ENCODE results near the gene MRPL3.

DNA sequence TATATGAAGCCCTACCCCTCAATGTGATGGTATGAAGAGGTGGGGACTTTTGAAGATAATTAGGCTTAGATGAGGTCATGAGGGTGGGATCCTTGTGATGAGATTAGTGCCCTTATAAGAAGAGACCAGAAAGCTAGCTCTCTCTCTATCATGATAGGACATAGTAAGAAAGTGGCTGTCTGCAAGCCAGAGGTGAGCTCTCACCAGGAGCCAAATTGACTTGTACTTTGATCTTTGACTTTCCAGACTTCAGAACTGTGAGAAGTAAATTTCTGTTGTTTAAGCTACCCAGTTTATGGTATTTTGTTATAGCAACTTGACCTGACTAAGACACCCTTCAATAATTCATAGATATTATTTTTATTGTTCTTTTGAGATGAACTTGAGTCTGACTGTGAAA, 29.9 kb upstream of the MRPL3 start:
- TF ChIP-seq, protein P1, sequence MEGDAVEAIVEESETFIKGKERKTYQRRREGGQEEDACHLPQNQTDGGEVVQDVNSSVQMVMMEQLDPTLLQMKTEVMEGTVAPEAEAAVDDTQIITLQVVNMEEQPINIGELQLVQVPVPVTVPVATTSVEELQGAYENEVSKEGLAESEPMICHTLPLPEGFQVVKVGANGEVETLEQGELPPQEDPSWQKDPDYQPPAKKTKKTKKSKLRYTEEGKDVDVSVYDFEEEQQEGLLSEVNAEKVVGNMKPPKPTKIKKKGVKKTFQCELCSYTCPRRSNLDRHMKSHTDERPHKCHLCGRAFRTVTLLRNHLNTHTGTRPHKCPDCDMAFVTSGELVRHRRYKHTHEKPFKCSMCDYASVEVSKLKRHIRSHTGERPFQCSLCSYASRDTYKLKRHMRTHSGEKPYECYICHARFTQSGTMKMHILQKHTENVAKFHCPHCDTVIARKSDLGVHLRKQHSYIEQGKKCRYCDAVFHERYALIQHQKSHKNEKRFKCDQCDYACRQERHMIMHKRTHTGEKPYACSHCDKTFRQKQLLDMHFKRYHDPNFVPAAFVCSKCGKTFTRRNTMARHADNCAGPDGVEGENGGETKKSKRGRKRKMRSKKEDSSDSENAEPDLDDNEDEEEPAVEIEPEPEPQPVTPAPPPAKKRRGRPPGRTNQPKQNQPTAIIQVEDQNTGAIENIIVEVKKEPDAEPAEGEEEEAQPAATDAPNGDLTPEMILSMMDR (IDR thresholded peaks at IDR 0.05), result no peak
- no peak for TF ChIP-seq POLR2A (IDR thresholded peaks at IDR 0.05)
